Endothelial cell (in vitro differentiated cells): ENCODE measurements around the gene RPL37. TPM values are rescaled to one million over a fixed set of nuclear protein-coding genes. Genes with fewer than 3 reads are reported as not detected.
"Not testable (repeated sequence)": the region's sequence is repeated elsewhere in the genome, so short reads cannot be mapped to it uniquely, and the experiment has no call there.

Experiments used
- DNase-seq: peaks from one replicate; pipeline ENCODE4 v3.0.0; 2021; ENCODE audit warnings: low spot score
- H3K27ac Mint-ChIP-seq: one replicate; pipeline ENCODE4 v1.8.0; 2021; ENCODE audit warnings: mixed read lengths, inconsistent platforms; ENCODE audit not compliant: unreplicated experiment
- H3K27me3 Mint-ChIP-seq: one replicate; pipeline ENCODE4 v1.8.0; 2021; ENCODE audit warnings: mild to moderate bottlenecking, moderate library complexity, mixed read lengths, inconsistent platforms; ENCODE audit not compliant: unreplicated experiment
- H3K36me3 Mint-ChIP-seq: one replicate; pipeline ENCODE4 v1.8.0; 2021; ENCODE audit warnings: mild to moderate bottlenecking, low read depth, mixed read lengths, inconsistent platforms; ENCODE audit not compliant: unreplicated experiment
- H3K4me1 Mint-ChIP-seq: one replicate; pipeline ENCODE4 v1.8.0; 2021; ENCODE audit warnings: mild to moderate bottlenecking, mixed read lengths, inconsistent platforms; ENCODE audit not compliant: unreplicated experiment
- H3K4me3 Mint-ChIP-seq: one replicate; pipeline ENCODE4 v1.8.0; 2021; ENCODE audit warnings: mild to moderate bottlenecking, mixed read lengths, inconsistent platforms; ENCODE audit not compliant: unreplicated experiment
- H3K9me3 Mint-ChIP-seq: one replicate; pipeline ENCODE4 v1.8.0; 2021; ENCODE audit warnings: mixed read lengths, inconsistent platforms; ENCODE audit not compliant: unreplicated experiment
- CTCF ChIP-seq: fragments of 200-600 bp; sonication (generic); IDR thresholded peaks from one replicate; pipeline ENCODE4 v1.5.0; 2021; ENCODE audit warnings: antibody characterized with exemption; ENCODE audit not compliant: unreplicated experiment
- total RNA-seq: library from RNA; stranded (reverse); fragmentation: NEBNext Ultra II Directional; extraction: Animal tissue kit (Norgen Biotek cat#: 25700); gene quantifications from one replicate; pipeline ENCODE4 v1.2.1, GENCODE V29; 2021; ENCODE audit not compliant: unreplicated experiment

The RPL37 gene
- total RNA-seq, 1 donor from 2014 or later = 1,272 TPM

GRCh38 chr5:40828021-40828631, 6.9 kb downstream of the RPL37 start:
- peaks cover 55% of the 10 kb centered on the region for H3K36me3 Mint-ChIP-seq
- no peak for TF ChIP-seq CTCF
- peaks cover 18% of the 10 kb centered on the region for H3K4me1 Mint-ChIP-seq
- peak overlapping the region; percentile 13 for H3K4me3 Mint-ChIP-seq
- H3K27me3 Mint-ChIP-seq = no peaks in the 10 kb centered on the region
- no peak overlapping the region for H3K27ac Mint-ChIP-seq
- DNase-seq = no peak
- H3K9me3 Mint-ChIP-seq = no peaks in the 10 kb centered on the region

- no peak for DNase-seq
- Mint-ChIP-seq H3K4me1 (peaks cover 11% of the 10 kb centered on the region), H3K9me3 (no peaks in the 10 kb centered on the region), H3K27ac (peak overlapping the region; percentile 50), H3K27me3 (no peaks in the 10 kb centered on the region), H3K36me3 (peaks cover 48% of the 10 kb centered on the region), H3K4me3 (peak overlapping the region; percentile 18)
- no peak for TF ChIP-seq CTCF
Measured at GRCh38 chr5:40827188-40827977, 7.6 kb downstream of the RPL37 start.

GRCh38 chr5:40826489-40827187, 8.4 kb downstream of the RPL37 start:
- no peak for DNase-seq
- Mint-ChIP-seq H3K4me3 (peak overlapping the region; percentile 18), H3K4me1 (peaks cover 6% of the 10 kb centered on the region), H3K27me3 (no peaks in the 10 kb centered on the region), H3K36me3 (peaks cover 40% of the 10 kb centered on the region), H3K27ac (peak overlapping the region; percentile 50), H3K9me3 (no peaks in the 10 kb centered on the region)
- no peak for TF ChIP-seq CTCF

GRCh38 chr5:40825461-40826043, 9.5 kb downstream of the RPL37 start:
- not testable (repeated sequence) for H3K27me3 Mint-ChIP-seq, DNase-seq, H3K4me3 Mint-ChIP-seq, H3K4me1 Mint-ChIP-seq, H3K27ac Mint-ChIP-seq, H3K9me3 Mint-ChIP-seq
- peaks cover 36% of the 10 kb centered on the region for H3K36me3 Mint-ChIP-seq

GRCh38 chr5:40823459-40823858, 11.6 kb downstream of the RPL37 start:
- H3K27ac Mint-ChIP-seq = no peak overlapping the region
- H3K9me3 Mint-ChIP-seq = no peaks in the 10 kb centered on the region
- no peaks in the 10 kb centered on the region for H3K27me3 Mint-ChIP-seq
- no peak for DNase-seq
- H3K4me3 Mint-ChIP-seq = no peak overlapping the region
- H3K36me3 Mint-ChIP-seq = peaks cover 18% of the 10 kb centered on the region
- no peak for TF ChIP-seq CTCF
- H3K4me1 Mint-ChIP-seq = no peaks in the 10 kb centered on the region
